Suppressor macrophage treated with lipopolysaccharide for 4 hours (primary cell): Measurements from ENCODE around the gene GRP.

Experiments used
- DNase-seq: peaks from one replicate; pipeline ENCODE4 v3.0.0-alpha.2; 2020

Gene GRP

GRCh38 chr18:59268721-59269562 lies 49.0 kb downstream of the GRP start:
- DNase-seq: peak; percentile 21

- DNase-seq: no peak
These were observed 49.7 kb downstream of the GRP start for GRCh38 chr18:59269563-59270119.

GRCh38 chr18:59270689-59271257 lies 50.8 kb downstream of the GRP start:
- DNase-seq: no peak

GRCh38 chr18:59271606-59272220 lies 51.8 kb downstream of the GRP start:
- no peak for DNase-seq

- peak; percentile 34 for DNase-seq
These were observed 52.4 kb downstream of the GRP start for GRCh38 chr18:59272221-59272888.

DNA sequence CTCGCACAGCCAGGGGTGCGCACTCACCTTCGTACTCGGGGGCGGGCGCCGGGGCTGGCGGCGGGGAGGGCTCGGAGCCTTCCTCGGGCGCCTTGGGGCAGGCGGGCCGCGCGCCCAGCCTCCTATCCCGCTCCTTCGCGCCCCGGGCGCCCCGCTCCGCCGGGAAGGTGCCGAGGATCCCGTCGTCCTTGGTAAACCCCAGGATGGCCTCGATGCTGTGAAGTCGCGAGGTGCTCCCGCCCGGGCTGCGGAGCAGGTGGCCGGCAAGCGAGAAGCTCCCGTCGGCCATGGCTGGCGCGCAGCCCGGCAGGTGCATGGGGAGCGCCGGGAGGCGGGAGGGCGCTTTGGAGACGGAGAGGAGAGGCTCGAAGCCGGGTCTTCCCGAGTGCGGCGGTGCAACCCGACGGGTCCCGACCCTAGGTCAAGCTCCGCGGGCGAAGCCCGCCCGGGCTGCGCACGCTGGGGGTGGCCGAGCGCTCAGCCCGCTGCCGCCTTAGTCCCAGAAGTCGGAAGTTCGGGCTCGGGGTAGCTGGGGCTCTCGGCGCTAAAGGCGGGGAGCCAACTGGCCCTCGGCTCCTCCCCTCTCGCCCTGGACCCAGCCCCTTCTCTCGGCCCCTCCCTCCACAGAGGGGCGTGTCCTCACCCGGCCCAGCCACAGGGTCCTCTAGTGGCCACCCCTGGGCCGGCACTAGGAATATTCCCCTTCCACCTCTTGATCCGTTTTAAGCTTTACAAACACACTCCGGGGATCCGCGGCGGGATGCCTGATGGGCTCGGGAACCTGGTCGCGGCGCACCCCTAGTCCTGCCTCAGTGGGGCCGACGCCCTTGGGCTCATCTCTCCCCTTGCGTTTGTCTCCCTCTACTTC lies 53.2 kb downstream of the GRP start, which contains the start of gene RAX:
RAX (minus strand) TSS at position 564 of the 868 bp plus-strand sequence; CDS start at position 316, 248 bp downstream.
- DNase-seq: peak; percentile 26

DNA sequence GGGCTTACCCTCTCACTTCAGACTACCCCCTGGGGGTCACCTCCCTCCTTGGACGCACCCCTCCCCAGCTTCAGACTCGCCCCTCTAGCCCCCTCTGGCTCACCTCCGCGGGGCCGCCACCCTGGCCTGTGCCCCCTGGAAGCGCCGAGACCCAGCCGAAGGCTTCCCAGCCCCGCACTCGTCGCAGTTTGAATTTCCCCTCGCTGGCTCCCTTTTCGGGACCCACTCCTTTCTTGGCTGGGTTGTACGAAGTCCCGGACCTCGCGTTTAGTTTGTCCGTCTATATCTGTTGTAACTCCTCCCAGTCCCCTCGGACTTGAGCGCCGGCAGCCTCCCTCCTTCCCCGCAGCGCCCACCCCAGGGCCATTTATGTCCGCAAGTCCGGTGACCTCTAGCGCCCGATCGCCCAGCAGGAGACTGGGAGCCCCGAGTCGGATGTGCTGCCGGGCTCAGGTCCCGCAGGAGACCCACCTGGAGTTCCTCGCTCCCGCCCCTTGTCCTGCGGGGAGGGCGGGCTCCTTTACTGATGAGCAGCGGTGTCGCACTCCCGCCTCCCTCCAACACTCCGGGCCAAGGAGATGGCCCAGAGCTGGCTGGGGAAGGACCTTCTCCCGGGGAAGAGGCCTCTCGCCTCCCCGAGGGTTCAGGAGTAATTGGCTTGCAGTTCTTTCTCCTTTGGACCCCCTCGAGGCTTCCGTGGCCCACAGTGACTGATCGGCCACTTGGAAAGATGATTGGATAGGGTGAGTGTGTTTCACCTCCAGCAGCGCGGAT lies 54.0 kb downstream of the GRP start:
- DNase-seq: no peak

DNA sequence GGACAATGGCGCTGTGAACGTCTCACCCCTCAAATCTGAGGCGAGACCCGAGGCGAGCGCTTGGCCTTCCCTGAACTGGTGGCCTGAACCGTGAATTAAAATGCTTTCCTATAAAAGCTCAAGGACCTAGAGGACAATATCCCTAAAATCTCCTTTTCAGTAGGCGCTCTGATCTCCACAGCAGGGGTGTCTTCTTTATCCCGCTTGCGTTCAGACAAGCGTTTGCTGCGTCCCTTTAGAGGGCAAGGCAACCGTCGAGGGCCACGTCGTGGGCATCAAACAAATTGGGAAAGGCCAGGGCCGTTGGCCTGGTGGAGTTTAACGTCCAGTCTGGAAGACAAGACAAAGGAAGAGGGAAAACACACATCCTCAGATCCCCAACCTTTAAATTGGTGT lies 54.6 kb downstream of the GRP start:
- no peak for DNase-seq

GRCh38 chr18:59275406-59275949 lies 55.5 kb downstream of the GRP start:
- DNase-seq: no peak

- DNase-seq: no peak
These were observed 56.1 kb downstream of the GRP start for GRCh38 chr18:59276047-59276446.

DNA sequence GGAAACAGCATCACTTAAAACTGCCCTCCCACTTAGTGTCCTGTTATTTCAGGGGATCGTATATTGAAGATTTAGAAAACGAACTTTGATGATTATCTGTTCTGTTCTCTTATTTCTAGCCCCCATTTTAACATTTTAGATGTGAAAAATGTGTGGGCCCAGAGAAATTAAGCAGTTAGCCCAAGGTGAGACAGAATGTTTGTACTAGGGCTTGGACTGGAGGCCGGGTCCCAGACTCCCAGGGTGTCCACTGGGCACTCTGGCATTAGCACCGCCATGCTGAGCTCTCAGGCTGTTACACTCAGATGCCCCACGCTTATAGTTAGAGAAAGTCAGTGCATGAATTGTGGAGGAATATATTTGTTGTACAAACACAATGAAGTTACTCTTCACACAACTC lies 58.8 kb downstream of the GRP start:
- DNase-seq: no peak

- DNase-seq: no peak
These were observed 59.2 kb downstream of the GRP start for GRCh38 chr18:59279193-59279592.

DNA sequence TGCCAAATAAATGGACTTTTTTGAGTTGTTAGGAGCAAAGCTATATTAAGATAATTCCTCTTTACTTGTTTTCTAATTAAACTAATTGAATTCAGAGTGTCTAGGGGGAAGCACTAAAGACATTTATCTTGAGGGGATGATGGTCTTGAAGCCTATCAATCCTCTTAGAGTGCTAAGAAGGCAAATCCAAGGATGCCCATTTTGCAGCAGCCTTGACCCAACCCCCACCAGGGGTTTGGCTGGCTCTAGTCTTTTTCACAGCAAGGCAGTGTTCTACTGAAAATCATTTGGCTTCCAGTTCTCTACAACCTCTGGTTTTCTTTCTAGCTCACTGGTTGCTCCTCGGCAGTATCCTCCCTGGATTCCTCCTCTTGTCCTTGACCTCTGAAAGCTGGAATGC lies 59.8 kb downstream of the GRP start:
- no peak for DNase-seq
